Myocyte (in vitro differentiated cells): ENCODE measurements around the gene GPC1. TPM values are rescaled to one million over a fixed set of nuclear protein-coding genes. Genes with fewer than 3 reads are reported as not detected.

Experiments used
- DNase-seq: peaks from one replicate; pipeline ENCODE4 v3.0.0-alpha.2; 2012; ENCODE audit warnings: low read depth
- total RNA-seq: library from RNA; depleted of rRNA; stranded (reverse); fragments of >200 nt; gene quantifications from 2 replicates; pipeline ENCODE4 v1.2.3, GENCODE V29; 2014

GPC1 gene
- total RNA-seq, 1 donor from 2014 or later, result 757 TPM

DNA sequence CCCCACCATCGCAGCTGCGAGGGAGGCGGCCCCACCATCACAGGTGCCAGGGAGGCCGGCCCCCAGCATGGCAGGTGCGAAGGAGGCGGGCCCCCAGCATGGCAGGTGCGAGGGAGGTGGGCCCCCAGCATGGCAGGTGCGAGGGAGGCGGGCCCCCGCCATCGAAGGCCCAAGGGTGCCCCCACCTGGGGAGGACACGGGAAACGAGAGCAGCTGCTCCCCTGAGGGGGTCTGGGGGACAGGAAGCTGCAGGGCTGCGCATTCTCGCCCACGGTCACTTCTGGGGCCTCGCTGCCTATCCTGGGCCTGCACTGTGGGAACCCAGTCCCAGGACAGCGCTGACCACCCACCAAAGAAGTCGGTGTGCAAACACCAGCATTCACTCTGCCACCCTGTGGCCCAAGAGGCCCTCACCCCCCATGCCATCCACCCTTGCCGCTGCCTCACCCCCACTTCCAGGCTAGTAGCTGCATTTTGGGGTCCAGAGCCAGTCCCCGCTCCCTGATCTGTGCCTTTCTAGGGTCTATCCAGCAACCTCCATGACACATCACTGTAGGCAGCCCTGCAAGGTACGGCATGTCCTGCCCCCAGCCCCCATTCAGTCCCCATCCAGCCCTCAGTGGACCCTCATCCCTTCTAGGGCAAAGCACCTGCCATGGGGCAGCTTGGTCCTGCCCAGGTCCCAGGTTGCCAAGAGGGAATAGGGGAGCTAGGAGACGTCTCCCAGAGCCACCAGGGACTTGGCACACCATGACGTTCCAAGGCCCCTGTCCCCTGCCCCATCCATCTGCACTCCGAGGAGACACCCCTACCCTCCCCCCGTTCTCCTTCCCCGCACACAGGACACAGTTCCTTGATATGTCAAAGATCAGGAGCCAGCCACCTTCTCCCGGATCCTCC is 24.0 kb upstream of the GPC1 start:
- no peak for DNase-seq

- peak; percentile 90 for DNase-seq
Observed at GRCh38 chr2:240412211-240412861, 23.1 kb upstream of the GPC1 start.

- no peak for DNase-seq
Observed at GRCh38 chr2:240412975-240413812, 22.3 kb upstream of the GPC1 start.

DNA sequence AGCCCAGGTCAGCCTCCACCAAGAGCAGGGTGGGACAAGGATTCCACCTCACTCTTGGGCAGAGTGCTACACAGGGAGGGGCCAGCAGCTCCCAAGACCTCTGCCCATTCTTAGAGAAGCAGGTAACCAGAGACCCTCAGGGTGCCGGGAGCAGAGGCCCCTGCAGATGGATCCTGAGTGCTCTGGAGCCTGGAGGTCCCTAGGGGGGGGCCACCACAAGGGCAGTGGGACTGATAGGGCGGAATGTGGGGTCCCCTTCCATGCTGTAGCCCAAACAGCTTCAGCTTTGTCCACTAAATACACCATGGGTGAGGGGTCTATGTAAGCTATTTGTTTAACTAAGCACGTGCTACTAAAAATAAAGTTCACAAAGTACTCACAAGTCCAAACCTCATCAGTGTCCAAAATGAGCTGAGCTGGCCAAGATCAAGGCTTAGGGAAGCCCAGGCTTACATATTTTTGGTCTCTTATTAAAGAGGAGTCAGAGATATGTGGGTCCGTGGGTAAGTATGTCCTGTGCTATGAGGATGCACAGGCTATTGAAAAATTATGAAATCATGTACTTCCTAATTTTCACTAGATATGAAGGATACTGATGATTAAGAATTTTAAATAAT is 21.5 kb upstream of the GPC1 start:
- DNase-seq, result peak; percentile 51

DNA sequence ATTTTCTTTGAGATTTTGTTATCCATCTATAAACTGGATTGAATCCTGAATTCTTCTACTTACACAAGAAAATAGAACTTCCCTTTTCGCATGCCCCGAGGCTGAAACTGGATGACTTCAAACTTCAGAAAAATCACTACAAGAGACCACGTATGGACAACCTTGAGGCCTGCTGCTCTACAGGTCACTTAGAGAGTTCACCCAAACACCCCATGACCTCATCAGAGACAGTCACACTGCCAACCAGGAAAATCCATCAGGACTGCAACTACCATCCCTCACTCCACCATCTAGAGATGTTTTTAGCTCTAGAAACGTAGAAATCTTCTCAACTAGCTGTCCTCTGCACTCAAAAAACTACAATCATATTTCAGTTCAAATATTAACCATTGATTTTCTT is 18.6 kb upstream of the GPC1 start:
- no peak for DNase-seq

DNA sequence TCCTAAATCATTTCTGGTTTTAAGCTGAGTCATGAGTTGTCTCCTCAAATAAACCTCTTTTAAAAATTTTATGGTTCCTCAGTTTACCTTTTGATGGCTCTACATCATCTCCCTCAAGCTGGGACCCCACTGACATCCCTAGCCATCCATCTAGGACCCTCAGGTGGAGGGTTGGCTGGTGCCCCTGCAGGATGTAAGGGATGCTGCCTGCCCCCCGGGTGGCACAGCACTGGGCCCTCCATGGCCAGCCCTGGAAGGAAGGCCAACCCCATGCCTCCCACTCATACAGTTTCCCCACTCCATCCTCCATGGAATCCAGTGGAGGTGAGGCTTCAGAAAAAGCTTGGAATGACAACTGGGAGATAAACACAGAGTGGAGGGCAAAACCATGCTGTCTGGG is 17.2 kb upstream of the GPC1 start:
- no peak for DNase-seq

DNA sequence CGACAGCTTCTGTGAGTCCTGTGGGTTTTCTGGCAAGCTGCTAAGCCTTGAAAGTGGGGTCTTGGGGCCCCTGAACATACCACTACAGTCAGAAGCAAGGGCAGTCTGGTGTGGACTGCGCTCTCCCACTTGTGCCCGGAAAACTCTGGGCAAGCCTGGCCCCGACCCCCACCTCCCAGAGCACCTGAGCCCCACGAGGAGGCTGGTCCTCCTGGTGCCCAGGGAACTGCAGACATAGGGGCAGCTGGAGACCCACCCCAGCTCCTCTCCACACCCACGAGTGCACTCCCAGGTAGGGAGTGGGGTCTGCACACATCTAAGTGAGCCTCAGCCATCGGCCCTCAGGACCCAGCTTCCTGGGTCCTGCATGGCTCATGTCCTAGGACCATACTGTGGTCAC is 16.2 kb upstream of the GPC1 start:
- DNase-seq, result no peak

DNA sequence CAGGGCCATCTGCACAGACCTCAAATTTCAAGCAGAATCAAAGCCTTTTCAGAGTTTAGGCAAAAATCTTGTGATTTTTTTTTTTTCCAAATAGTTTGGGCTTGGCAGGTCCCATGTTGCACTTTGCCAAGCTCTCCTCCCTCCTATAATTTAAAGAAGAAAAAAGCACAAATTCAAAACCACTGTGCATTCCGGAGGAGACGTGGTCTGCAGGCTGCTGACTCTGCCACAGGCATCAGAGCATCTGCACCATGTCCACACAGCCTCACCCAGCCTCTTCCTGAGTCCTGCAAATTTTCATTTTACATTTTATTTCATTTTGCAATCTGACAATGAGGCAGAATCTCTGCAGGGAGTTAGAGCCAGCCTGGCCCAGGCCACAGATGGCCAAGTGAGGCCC is 15.7 kb upstream of the GPC1 start:
- DNase-seq, result no peak

DNA sequence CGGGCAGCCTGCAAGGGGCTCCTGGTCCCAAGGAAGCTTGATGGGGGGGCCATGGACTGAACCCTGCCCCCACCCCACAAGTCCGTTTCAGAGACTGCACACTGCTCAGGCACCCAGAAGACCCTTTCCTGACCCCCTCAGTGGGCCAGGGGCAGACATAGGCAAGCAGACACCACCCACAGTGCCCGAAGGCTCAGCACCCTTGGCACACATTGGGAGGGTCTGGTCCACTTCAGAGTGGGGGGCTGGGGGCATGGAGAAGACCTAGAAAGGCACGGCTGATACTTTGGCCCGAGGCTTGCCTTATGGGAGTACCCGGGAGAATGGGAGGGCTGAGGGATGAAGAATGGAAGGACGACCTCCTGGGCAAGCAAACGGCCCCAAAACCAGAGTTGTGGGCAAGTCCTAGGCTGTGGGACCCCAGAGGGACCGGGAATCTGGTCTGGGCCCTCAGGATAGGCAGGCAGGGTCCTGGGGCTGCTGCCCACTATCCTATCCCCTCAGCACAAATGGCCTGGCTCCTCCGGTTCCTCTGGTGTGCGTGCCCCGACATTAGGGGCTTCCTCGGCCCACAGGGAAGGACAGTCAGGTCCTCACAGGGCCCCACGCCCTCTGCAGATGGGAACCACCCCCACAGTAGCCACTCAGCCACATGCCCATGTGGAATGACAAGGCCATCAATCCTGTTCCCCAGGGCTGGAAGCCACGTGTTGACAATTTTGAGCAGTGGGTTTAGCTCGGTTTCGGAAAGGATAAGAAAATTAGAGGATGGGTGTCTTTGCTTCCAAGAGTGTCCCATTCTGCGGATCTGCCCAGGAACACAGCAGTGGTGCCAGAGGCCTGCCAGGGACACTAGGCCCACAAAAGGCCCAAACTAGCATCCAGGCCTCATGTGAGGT is 15.0 kb upstream of the GPC1 start:
- DNase-seq, result no peak

DNA sequence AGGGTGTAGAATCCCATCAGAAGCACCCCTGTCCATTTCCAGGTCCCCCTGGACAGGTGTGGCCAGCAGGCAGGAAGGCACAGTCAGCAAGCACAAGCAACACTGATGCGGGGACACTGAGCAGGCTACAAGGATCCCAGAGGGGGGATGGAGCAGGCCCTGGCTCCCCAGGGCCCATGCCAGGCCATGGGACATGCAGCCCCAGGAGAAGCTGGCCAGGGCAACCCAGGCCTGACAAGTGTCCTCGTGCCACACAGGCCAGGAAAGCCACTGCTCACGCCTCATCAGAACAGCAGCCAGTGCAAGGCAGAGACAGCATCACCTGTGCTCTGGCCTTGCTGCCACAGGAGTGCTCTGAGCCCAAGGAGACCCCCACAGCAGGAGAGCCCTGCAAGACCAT is 14.1 kb upstream of the GPC1 start:
- no peak for DNase-seq

DNA sequence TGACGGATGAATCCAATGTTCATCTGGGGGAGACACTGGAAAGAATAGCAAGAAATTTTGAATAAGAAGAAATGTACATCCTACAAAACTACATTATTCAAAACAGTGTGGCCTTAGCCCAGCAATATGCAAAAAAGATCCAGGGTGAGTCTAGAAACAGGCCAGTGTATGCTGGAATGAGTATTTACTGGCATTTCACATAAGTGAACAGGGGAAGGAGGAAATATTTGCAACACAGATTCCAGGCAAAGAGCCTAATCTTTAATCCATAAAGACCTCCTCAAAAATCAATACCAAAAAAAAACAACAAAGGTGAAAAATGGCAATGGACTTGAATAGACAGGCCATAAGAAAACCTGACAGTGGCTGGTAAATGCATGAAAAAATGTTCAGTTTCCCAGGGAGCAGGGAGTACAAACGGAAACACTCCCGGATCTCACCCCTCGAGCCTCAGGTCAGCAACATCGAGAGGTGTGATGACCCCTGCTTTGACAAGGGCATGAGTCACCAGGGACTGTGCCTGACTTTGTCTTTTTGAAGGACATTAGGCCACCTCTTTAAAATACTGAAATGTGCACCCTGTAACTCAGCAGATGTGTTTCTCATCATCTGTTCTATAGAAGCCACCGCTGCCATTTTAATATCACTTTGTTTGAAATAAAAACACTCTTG is 12.7 kb upstream of the GPC1 start:
- DNase-seq, result no peak

- no peak for DNase-seq
Observed at GRCh38 chr2:240423788-240424191, 11.7 kb upstream of the GPC1 start.

DNA sequence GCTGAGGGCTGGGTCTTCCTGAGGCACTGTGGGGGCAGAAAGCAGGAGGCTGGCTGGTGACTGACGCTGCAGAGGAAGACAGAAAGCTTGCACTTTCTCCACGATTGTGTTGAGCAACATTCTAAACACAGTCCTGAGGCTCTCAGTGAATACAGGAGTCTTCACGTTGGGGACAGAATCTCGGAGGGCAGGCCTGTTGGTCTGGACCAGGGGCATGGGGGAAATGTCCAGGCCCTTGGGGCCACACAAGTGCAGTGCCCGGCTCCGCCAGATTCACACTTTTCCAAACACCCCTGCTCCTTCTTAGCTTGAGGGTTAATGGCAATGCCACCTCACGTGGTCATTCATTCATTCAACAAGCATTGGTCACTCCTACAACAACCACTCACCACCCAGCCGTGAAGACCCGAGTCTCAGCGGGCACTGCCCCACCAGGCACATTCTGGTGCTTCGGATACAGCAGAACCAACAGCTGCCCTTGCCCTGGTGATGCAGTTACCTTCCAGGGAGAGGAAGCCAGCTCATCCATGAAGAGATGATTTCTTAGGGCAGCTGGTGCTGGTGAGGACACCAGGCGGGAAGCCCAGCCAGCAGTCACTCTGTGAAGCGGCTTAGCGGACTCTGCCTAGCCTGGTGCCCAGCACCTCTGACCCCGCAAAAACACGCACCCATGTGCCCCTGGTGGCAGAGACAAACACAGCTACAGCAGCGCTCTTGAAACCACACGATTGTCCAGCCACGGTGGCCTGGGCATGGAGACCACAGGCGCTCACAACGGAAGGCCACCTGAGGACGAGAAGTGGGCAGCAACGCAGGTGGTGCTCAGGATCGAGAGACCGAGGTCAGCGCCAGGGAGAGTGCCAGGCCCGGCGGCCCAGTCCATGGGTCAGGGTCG is 10.9 kb upstream of the GPC1 start:
- no peak for DNase-seq

GRCh38 chr2:240425236-240425615 is 10.2 kb upstream of the GPC1 start:
- no peak for DNase-seq

GRCh38 chr2:240425697-240426096 is 9.8 kb upstream of the GPC1 start:
- no peak for DNase-seq

DNA sequence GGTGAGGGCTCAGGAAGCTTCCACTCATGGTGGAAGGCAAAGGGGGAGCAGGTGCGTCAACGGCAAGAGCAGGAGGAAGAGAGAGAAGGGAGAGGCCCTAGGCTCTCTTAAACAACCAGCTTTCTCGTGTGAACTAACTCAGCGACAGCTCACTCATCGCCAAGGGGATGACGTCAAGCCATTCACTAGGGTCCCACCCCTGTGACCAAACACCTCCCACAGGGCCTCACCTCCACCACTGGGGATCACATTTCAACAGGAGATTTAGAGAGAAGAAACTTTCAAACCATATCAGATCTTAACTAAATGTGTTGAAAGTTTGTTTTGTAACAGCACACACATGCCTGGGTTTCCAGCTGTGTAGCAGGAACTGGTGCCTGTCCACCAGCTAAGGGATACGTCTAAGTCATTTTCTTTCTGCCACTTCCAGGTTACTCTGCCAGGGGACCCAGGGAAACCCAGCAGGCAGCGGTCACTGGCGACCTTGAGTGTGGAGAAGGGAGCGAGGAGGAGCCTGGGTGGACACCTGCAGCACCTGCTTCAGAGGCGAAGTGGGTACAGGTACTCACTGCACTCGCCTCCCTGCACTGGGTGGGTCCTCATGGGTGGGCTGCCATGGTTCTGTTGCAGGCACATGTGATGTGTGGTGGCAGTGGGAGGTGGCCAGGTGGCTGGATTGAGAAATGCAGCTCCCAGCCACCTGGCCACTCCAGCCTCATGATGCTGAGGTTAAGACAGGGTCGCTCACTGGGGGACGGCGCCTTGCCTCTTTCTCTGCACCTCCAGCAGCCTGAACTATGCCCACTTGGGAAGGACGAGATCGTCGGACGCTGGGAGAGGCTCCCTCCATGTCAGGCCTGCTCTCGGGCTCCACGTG is 8.4 kb upstream of the GPC1 start:
- DNase-seq, result no peak

- peak; percentile 63 for DNase-seq
Observed at GRCh38 chr2:240427729-240428128, 7.7 kb upstream of the GPC1 start.

DNA sequence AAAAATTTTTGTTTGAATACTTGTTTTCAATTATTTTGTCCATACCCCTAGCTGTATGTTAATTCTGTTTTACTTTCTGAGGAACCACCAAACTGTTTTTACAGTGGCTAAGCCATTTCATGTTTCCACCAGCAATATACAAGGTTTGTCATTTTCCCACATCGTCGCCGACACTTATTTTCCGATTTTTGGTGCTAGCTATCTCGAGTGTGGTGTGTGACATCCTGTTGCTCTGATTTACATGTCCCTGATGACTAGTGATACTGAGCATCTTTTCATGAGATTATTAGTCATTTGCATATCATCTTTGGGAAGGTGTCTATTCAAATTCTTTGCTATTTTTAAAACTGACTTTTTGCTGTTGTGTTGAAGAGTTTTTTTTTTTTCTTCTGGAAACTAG is 7.2 kb upstream of the GPC1 start:
- no peak for DNase-seq
